AG20443 (cell line): ENCODE results near the gene BAIAP2.

Experiments used
- DNase-seq: peaks from one replicate; pipeline ENCODE4 v3.0.0; 2012; ENCODE audit warnings: low spot score, mixed read lengths

BAIAP2 gene

DNA sequence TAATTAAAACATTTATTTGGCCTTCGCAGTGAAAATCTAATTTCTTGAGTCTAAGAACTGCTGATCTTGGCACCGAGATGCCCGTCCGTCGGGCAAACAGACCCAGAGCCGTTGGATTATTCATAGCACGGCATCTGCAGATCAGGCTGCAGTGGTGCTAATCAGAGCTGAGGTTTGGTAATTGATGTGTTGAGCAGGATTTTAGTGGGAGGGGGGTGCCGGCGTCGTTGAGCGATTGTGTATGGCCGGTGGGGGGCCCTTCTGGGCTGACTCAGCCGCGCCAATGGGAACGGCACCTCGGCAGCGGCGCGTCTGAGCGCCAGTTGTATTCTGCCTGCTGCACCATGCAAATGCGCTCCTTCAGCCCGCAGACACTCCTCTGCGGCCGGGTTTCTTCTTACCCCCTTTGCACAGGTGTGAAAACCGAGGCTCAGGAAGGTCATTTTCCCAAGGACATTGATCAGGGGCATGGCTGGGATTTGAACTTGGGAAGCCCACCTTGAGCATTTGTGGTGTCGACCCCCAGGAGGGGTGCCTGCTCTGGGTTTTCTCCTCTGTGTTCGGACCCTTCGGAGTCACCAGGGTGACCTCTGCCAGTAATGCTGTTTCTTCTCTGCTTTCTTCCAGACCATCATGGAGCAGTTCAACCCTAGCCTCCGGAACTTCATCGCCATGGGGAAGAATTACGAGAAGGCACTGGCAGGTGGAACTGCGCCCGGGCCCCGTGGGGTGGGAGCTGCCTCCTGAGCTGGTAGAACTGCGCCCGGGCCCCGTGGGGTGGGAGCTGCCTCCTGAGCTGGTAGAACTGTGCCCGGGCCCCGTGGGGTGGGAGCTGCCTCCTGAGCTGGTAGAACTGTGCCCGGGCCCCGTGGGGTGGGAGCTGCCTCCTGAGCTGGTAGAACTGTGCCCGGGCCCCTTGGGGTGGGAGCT, 18.4 kb downstream of the BAIAP2 start:
- DNase-seq, result no peak

GRCh38 chr17:81054308-81054707, 19.4 kb downstream of the BAIAP2 start:
- no peak for DNase-seq

GRCh38 chr17:81054881-81055370, 20.0 kb downstream of the BAIAP2 start:
- no peak for DNase-seq

DNA sequence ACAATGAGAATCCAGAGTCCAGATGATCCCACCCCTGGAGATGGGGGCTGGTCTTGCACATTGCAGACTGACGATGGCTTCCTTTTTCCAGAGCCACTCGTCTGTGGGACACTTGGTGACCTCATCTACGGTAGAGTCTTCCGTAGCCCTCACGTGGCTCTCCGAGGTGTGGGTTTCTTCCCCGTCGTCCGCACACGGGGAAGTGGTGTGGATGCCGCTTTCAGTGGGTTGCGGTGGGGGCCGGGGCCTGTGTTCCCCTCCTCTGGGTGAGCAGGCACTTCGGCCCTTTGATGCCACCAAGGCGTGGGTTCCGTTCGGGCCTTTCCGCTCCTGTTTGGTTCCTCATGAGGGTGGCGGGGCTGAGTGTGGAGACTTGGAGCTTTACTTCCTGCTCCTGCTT, 21.4 kb downstream of the BAIAP2 start:
- DNase-seq, result no peak

- no peak for DNase-seq
These were observed 22.3 kb downstream of the BAIAP2 start for GRCh38 chr17:81057079-81057730.

DNA sequence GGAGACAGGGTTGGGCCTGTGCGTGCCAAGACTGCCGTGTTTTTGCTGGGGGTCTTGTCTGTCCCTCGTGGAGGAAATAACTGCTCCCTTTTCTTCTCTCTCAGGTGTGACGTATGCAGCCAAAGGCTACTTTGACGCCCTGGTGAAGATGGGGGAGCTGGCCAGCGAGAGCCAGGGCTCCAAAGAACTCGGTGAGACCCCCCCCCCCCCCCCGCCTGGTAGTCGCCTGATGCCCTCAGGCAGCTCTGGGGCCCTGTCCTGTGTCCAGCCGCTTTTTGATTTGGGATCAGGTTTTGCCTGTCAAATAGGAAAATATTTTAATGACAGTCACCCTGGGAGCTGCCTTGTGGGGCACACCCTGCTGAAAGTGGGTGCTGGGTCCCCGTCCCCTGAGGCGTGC, 22.8 kb downstream of the BAIAP2 start:
- DNase-seq, result no peak

- DNase-seq, result no peak
These were observed 23.4 kb downstream of the BAIAP2 start for GRCh38 chr17:81058263-81058871.

DNA sequence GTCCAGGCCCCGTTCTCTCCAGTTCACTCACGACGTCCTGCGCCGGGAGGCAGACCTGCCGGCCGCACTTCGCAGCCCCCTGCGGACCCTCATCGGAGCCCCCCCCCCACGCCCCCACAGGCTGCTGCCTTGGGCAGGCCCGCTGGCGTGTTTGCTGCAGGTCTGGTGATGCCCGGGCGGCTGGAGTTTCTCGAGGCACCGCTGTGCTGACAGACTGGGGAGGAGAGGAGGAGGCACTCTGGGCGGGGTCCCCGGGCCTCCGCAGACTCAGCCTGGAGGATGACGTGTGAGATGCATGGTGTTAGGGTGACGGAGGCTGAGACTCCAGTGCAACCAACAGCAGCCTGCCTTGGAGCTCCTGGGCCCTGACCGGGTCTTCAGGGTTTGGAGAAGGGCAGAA, 24.1 kb downstream of the BAIAP2 start:
- DNase-seq, result no peak

- DNase-seq, result no peak
These were observed 25.5 kb downstream of the BAIAP2 start for GRCh38 chr17:81060416-81060815.

DNA sequence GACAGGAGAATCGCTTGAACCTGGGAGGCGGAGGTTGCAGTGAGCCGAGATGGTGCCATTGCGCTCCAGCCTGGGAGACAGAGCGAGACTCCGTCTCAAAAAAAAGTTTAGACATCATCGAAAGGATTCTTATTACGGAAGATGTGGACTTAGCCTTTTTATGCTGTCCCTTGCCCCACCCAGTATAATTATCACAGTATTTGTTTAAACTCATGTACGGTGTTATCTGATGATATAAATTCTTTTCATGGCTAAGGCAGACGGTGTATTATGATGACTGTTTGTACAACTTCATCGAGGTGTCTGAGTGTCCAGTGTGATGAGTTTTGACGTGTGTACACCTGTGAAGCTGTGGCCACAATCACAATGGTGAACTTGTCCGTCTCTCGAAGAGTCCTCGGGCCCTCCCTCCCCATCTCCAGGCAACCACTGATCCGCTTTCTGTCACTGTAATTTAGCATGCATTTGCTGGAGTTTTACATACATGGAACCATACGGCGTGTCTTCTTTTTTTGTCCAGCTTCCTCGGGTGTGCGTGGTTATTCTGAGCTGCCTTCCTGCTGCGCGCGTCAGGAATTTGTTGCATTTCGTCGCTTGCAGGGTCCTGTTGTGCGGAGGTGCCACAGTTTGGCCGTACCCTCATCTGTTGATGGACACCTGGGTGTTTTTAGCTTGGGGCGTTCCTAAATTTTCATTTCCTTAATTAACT, 26.2 kb downstream of the BAIAP2 start:
- DNase-seq, result no peak

DNA sequence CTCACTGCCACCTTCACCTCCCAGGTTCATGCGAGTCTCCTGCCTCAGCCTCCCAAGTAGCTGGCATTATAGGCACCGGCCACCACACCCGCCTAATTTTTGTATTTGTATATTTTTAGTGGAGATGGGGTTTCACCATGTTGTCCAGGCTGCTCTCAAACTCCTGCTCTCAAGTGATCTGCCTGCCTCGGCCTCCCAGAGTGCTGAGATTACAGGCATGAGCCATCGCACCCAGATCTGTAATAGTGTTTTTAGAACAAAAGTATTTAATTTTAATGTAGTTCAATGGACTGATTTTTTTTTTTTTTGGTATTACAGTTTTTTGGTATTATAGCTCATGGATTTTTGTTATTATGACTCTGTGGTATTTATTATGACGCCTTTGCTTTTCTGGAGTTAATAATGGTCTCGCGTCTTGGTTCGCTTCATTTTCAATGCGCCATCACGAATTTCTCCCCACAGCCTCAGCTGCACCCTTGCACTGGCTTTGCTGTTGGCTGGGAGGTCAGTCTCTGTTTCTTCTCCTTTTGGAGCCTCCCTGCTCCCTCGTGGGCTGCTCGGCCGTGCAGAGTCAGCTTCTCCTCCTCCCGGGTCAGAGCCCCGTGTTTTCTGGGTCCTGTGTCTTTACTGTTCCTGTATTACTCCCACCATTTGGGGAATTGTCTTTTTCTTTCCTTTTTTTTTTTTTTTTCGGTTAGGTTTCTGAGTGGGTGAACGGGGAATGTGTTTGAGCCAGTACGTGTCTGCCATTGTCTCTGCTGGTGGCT, 27.2 kb downstream of the BAIAP2 start:
- DNase-seq, result no peak

DNA sequence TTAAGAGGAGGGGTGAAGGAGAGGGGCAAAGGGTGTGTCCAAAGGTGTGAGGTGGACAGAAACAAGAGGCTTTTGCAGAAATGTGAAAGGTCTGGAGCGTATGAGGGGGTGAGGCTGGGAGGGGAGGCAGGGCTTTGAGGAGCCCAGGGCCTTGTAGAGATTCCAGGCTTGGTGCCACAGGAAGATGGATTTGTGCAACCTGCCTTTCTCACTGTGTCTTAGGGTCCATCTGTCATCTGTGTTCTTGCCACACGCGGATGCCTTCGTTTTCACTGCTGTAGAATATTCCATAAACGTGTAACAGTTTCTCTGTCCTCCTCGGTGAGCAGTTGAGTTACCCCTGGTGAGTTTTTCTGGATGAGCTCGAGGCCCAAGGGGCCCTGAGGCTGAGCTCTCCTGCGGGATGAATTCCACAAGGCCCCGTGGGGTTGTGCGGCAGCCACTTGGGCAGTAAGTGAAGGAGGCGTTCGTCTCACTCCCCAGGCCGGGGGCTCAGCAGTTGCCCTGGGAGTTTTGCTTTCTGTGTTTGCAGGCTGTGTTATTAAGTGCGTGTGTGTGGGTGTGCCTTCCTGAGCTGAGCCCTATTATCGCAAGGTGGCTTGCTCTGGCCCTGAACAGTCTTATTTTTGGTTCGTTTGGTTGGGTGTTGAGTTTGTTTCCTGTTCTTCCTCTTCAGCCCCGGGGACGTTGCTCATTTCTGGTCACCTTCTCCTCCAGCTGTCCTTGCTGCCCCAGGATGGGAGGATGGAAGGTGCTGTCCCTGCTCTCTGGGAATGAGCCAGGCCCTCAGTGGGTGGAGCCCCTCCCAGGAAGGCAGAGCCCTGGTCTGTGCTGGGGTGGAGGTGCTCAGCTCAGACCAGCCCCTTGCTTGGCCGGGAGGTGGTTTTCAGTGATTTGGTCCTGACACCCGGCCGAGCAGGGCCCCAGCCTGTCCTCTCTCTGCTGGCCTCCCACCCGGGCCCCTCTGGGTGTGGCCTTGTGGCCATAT, 28.4 kb downstream of the BAIAP2 start:
- no peak for DNase-seq

DNA sequence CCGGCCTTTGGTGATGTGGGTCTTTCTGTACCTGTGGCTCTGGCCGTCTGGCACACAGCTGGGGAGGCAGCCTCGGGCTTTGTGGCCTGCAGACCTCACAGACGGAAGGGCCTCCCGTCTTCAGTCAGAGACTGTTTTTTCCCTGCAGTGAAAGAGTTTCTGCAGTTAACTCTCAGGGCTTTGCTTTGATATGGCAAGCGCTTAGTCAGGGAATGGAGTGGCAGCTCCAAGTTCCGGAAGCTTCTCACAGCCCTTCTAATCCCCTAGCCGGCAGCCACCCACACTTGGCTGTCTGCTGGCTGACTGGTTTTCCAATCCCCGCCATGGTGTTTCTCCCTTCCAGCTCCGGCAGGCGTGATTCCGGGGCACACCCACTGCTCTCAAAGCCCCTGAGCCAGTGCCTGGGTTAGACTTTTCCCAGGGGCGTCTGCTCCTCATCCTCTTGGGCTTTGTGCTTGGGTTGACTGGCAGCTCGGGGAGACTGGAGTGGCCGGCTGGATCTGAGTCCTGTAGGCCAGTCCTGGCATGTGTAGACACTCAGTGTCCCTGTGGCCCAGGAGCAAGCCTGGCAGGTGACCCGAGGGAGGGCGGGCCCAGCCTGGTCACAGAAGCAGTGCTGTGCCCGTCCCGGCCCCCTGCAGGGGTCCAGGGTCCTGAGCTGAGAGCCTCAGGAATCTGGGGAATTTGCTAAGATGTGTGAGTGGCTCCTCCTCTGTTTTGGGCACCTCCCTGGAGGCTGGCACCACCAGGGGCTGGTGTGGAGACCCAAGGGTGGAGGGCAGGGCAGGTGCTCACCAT, 29.9 kb downstream of the BAIAP2 start:
- peak; percentile 82 for DNase-seq

DNA sequence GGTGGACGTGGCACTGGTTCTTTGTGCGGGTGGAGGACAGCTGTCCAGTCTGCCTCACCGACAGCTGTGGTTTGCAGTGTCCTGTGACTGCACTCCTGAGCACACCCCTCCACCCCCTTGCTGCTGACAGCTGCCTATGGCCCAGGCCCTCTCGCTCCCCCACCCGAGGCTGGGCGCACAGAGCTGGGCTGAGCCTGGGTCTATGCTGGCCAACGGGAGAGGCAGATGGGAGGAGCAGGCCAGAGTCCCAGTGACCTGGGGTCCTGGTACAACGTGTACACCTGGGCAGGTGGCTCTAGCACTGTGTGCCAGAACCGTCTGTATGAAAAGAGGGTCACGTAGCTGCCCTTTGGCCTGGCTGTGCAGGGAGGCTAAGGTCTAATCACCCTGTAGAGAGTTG, 30.5 kb downstream of the BAIAP2 start:
- no peak for DNase-seq

- DNase-seq, result no peak
These were observed 31.1 kb downstream of the BAIAP2 start for GRCh38 chr17:81066072-81066471.

DNA sequence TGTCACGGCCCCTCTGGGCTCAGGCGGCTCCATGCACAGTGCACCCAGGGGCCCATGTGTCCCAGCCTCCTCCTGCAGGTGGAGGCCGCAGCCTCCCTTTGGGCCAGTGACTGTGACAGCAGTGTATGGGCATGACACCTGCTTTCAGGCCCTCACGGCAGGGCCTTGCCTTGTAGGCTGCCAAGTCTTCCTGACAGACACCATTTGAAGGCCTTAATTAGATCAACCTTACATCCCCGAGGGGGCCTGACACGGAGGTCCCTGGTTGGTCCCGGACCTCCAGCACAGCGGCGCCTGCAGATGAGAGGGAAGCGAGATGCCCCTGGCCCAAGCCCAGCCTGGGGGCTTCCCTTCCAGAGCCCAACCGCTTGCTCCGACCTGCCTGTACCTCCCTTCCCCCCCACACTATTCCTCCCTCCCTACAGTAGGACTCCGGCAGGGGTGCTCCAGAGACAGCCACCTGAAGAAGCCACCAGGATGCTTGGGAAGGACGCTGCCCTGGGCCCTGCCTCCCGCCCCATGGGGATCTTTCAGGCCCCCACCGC, 31.9 kb downstream of the BAIAP2 start:
- no peak for DNase-seq

GRCh38 chr17:81067391-81067811, 32.5 kb downstream of the BAIAP2 start:
- DNase-seq, result no peak

GRCh38 chr17:81068411-81069134, 33.6 kb downstream of the BAIAP2 start:
- no peak for DNase-seq
